GM18861 (cell line): ENCODE measurements around the gene PTPN12.

Experiments
- ATAC-seq: cut with Tn5 transposase; IDR thresholded peaks from one replicate; pipeline ENCODE4 v1.9.1; 2021; ENCODE audit not compliant: unreplicated experiment

PTPN12 gene

DNA sequence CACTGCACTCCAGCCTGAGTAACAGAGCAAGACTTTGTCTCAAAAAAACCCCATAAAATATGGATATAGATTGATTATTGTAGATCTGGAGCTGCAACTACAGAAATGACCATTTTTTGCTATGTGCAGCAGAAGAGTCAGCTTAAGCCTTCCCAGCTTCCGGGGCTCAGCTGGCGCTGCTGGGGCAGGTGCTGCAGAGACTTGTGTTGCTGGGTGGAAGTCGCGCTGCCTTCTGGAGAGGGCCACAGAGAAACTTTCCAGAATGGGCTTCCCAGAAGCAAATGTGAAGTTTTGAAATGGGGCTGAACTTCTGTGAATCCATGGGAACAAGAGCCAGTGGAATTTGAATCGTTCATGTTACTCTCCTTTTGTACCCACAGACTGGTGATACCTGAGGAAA, 121.8 kb downstream of the PTPN12 start:
- ATAC-seq = no peak

GRCh38 chr7:77661816-77662215, 124.7 kb downstream of the PTPN12 start:
- no peak for ATAC-seq

- no peak for ATAC-seq
These were observed 125.8 kb downstream of the PTPN12 start for GRCh38 chr7:77662869-77663268.

DNA sequence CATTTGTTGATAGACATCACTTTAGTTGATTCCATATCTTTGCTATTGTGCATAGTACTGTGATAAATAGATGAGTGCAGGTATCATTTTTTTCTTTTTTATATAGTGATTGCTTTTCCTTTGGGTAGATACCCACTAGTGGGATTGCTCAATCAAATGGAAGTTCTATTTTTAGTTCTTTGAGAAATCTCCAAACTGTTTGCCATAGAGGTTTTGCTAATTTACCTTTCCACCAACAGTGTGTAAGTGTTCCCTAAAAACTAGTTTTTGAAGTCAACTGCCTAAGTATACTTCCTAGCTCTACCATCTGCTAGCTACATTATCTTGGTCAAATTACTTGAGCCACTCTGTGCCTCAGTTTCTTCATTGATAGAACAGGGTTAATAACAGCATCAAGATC, 127.6 kb downstream of the PTPN12 start:
- ATAC-seq = no peak

DNA sequence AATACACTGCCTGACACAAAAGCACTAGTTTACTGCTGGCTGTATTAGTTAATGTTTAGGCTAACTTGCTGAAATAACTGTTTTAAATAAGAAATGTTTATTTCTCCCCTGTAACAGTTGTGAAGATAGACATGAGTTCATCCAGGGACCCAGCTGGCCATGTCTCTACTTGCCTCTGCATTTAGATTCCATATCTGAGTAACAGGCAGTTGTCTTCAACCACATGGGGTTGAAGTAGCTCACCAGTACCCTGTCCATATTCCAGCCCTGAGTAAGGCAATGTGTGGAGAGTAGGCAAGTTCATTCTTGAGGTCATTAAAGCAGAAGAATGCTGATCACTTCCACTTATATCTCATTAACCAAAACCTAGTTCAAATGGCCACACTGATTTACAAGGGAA, 128.1 kb downstream of the PTPN12 start:
- no peak for ATAC-seq

DNA sequence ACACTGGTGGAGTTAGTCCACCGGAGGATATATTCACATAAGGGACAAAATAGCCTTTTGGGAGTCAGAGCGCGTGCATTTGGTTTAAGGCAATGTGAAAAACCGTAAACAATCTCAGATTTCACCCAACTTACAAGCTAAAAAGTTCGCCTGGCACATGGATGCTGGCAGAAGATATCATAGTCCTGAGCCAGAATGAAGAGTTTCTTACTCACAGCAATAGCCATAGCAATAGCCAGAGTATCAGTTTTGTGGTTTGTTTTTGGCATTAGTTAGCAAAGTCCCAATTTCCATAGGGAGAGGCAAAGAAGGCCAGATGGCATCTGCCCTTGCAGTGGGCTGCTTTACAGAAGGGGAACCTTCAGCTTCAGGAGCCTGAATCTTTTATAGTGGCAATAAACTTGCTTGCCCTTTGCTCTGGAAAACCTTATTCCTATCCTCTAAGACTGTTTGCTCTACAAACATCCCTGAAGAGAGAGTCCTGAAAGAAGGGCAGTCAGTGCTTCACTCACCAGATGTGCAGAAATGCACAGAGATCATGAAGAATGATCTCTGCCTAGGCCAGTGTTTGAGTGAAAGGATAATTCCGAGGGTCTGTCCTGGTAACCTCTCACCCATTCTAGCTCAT, 130.5 kb downstream of the PTPN12 start:
- ATAC-seq = no peak

DNA sequence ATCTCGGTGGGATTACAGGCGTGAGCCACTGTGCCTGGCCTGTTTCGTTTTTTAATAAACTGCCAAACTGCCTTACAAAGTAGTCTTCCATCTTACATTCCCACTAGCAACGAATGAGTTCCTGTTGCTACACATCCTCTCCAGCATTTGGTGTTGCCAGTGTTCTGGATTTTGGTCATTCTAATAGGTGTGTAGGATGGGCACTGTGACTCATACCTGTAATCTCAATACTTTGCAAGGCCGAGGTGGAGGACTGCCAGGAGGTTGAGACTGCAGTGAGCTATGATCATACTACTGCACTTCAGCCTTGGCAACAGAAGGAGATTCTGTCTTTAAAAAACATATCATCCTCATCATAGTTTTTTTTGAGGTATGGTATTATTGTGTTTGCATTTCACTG, 137.8 kb downstream of the PTPN12 start:
- ATAC-seq = no peak

- ATAC-seq = no peak
These were observed 142.5 kb downstream of the PTPN12 start for GRCh38 chr7:77679608-77680007.

- ATAC-seq = no peak
These were observed 143.2 kb downstream of the PTPN12 start for GRCh38 chr7:77680266-77680665.

GRCh38 chr7:77684030-77684429, 146.9 kb downstream of the PTPN12 start:
- ATAC-seq = no peak

- ATAC-seq = no peak
These were observed 148.1 kb downstream of the PTPN12 start for GRCh38 chr7:77685233-77685632.

GRCh38 chr7:77687100-77687746, 150.1 kb downstream of the PTPN12 start:
- no peak for ATAC-seq

GRCh38 chr7:77687747-77688144, 150.7 kb downstream of the PTPN12 start:
- ATAC-seq = no peak
